Liver (tissue), 9 donors: ENCODE measurements around the gene BEGAIN. TPM values are rescaled to one million over a fixed set of nuclear protein-coding genes. Genes with fewer than 3 reads are reported as not detected.

ENCODE experiments used
- DNase-seq: peaks from one replicate; pipeline ENCODE4 v3.0.0-alpha.2; 2017; ENCODE audit warnings: low spot score
- H3K27ac ChIP-seq, 2 donors: one replicate each; pipeline ENCODE4 v1.7.0; 2013; ENCODE audit warnings: inconsistent platforms in 2 of 2, low read length in 2 of 2, control low read depth in 1 of 2, low read depth in 1 of 2, mild to moderate bottlenecking in 1 of 2
- H3K27me3 ChIP-seq, 4 donors: one replicate each; pipeline versions ENCODE4 v1.6.1 to v1.7.0; 2013; ENCODE audit warnings: low read length in 3 of 4, inconsistent platforms in 1 of 4, mild to moderate bottlenecking in 1 of 4, moderate library complexity in 1 of 4; ENCODE audit not compliant: control insufficient read depth in 4 of 4, insufficient read depth in 4 of 4
- H3K36me3 ChIP-seq, 4 donors: one replicate each; pipeline versions ENCODE4 v1.6.1 to v1.7.0; 2013; ENCODE audit warnings: low read length in 3 of 4, mild to moderate bottlenecking in 3 of 4, low read depth in 1 of 4, moderate library complexity in 1 of 4; ENCODE audit not compliant: control insufficient read depth in 4 of 4, insufficient read depth in 3 of 4
- H3K4me1 ChIP-seq, 4 donors: one replicate each; pipeline versions ENCODE4 v1.6.1 to v1.7.0; 2013; ENCODE audit warnings: low read length in 3 of 4, mild to moderate bottlenecking in 3 of 4, moderate library complexity in 1 of 4; ENCODE audit not compliant: control insufficient read depth in 4 of 4, insufficient read depth in 4 of 4
- H3K4me3 ChIP-seq, 3 donors: one replicate each; pipeline versions ENCODE4 v1.6.1 to v1.7.0; 2013; ENCODE audit warnings: low read length in 3 of 3, control low read depth in 1 of 3, low read depth in 1 of 3, mild to moderate bottlenecking in 1 of 3
- H3K9ac ChIP-seq, 2 donors: one replicate each; pipeline ENCODE4 v1.7.0; 2013; ENCODE audit warnings: low read length in 2 of 2, mild to moderate bottlenecking in 2 of 2, moderate library complexity in 2 of 2, control low read depth in 1 of 2, low read depth in 1 of 2
- H3K9me3 ChIP-seq, 4 donors: one replicate each; pipeline versions ENCODE4 v1.6.1 to v1.7.0; 2013; ENCODE audit warnings: low read length in 3 of 4; ENCODE audit not compliant: control insufficient read depth in 4 of 4
- ATF3 ChIP-seq: IDR thresholded peaks from 2 replicates; pipeline ENCODE4 v1.6.1; 2016; ENCODE audit warnings: antibody characterized with exemption
- EGR1 ChIP-seq, 2 donors: IDR thresholded peaks; 2 replicates each; pipeline ENCODE4 v1.6.1; 2016 to 2018; ENCODE audit warnings: antibody characterized with exemption in 2 of 2, low read depth in 2 of 2
- FOXA2 ChIP-seq: IDR thresholded peaks from 2 replicates; pipeline ENCODE4 v1.6.1; 2016; ENCODE audit warnings: antibody characterized with exemption
- GABPA ChIP-seq, 2 donors: IDR thresholded peaks in 1 of 2; conservative IDR thresholded peaks in 1 of 2; 2 replicates each; pipeline ENCODE4 v1.6.1; 2016; ENCODE audit warnings: antibody characterized with exemption in 2 of 2, mild to moderate bottlenecking in 1 of 2, moderate library complexity in 1 of 2
- HNF4A ChIP-seq, 2 donors: conservative IDR thresholded peaks; 2 replicates each; pipeline ENCODE4 v1.6.1; 2016; ENCODE audit warnings: antibody characterized with exemption in 2 of 2, mild to moderate bottlenecking in 2 of 2
- HNF4G ChIP-seq: IDR thresholded peaks from 2 replicates; pipeline ENCODE4 v1.6.1; 2016; ENCODE audit warnings: antibody characterized with exemption
- JUND ChIP-seq, 2 donors: IDR thresholded peaks; 2 replicates each; pipeline ENCODE4 v1.6.1; 2016; ENCODE audit warnings: antibody characterized with exemption in 2 of 2
- MAX ChIP-seq: IDR thresholded peaks from 2 replicates; pipeline ENCODE4 v1.6.1; 2016; ENCODE audit warnings: antibody characterized with exemption
- NR2F2 ChIP-seq: IDR thresholded peaks from 2 replicates; pipeline ENCODE4 v1.6.1; 2016; ENCODE audit warnings: antibody characterized with exemption
- RAD21 ChIP-seq, 2 donors: IDR thresholded peaks; 2 replicates each; pipeline ENCODE4 v1.6.1; 2016; ENCODE audit warnings: antibody characterized with exemption in 2 of 2, mild to moderate bottlenecking in 2 of 2
- SP1 ChIP-seq: IDR thresholded peaks from 2 replicates; pipeline ENCODE4 v1.6.1; 2018; ENCODE audit warnings: antibody characterized with exemption, mild to moderate bottlenecking
- TAF1 ChIP-seq: conservative IDR thresholded peaks from 2 replicates; pipeline ENCODE4 v1.6.1; 2016; ENCODE audit warnings: antibody characterized with exemption, mild to moderate bottlenecking
- YY1 ChIP-seq: IDR thresholded peaks from 2 replicates; pipeline ENCODE4 v1.6.1; 2016; ENCODE audit warnings: antibody characterized with exemption, mild to moderate bottlenecking
- WGBS: extraction: QIAGEN DNeasy Blood & Tissue Kit; methylation state at CpG from one replicate; pipeline ENCODE4 v1.1.7; 2013; 5-methylcytosine and 5-hydroxymethylcytosine counted together
- polyA plus RNA-seq, 2 donors: library from polyadenylated mRNA; stranded (reverse) in 1 of 2; unstranded in 1 of 2; fragments of 200-250 nt in 1 of 2; fragments of >200 nt in 1 of 2; fragmentation: Nextera tagmentation in 1 of 2; extraction: Ambion mirVana in 1 of 2; gene quantifications; one replicate each; pipeline versions ENCODE4 v1.2.1 to v1.2.3, GENCODE V29; 2013 to 2015
- total RNA-seq, 2 donors: library from RNA; depleted of rRNA; stranded (reverse); fragments of >200 nt; gene quantifications; one replicate each; pipeline ENCODE4 v1.2.3, GENCODE V29; 2014
- TF ChIP-seq, protein P1 (sequence below): fragments of 150-350 bp; IDR thresholded peaks from 2 replicates; pipeline ENCODE4 v1.5.1; 2017; ENCODE audit warnings: improper control_type of control experiment, low read depth, low read length; ENCODE audit not compliant: missing input control
- donor health status: healthy.
- donor health status: healthy.
- donor health status: healthy.
- donor health status: healthy.
- donor health status: healthy.

Gene BEGAIN
- total and polyA plus RNA-seq, 4 donors = 0.11 to 1.9 (median 0.29) TPM

DNA sequence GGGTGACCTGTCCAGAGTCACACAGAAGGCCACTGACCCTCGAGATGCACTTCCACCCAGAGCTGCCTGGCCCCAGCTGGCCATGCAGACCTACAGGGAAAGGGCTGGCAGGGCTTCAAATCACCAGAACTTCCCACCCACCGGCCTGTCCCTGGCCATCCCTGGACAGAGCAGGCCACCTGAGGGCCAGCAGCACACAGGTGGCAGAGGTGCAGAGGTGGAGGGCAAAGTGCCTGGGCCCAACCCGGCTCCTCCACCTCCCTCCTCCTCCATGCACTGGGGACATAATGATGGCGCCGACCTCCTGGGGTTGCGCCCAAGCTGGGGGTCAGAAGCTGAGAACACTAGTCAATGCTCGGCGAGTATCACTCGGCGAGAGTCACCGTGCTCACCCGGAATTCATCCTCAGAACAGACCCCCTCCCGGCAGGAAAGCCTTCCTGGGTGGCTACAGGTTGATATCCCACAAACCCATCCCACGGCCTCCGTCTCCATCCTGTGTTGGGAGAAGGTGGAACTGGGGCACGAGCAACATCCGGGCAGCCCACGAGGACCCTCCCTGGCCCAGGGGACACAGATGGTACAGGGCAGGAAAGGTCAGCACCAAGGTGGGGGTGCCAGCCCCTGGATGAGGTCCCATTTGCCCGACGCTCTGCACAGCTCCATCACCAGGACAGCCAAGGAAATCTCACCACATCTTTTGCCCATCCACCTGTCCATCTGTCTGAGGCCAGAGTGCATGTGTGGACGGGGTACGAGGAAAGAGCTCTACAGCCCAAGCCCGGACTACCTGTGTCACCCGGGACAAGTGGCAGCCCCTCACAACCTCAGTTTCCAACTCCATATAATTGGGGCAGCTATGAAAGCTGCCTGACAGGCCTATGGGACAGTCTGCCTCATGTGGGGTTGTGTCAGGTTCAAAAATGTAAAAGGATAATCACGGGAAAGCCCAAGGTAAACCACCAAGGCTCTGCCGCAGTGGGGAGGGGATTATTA is 10.8 kb downstream of the BEGAIN start:
- H3K27ac ChIP-seq = no peak overlapping the region
- H3K36me3 ChIP-seq = no peaks in the 10 kb centered on the region
- DNase-seq = no peak
- 86% methylated on average over 26 of the region's 26 CpGs for WGBS
- no peaks in the 10 kb centered on the region for H3K4me1 ChIP-seq
- no peaks in the 10 kb centered on the region for H3K9me3 ChIP-seq
- TF ChIP-seq YY1 (no peak), GABPA (IDR thresholded peaks at IDR 0.05 in 1 of 2, conservative IDR thresholded peaks at IDR 0.05 in 1 of 2) (no peak), RAD21 (IDR thresholded peaks at IDR 0.05) (no peak), HNF4G (no peak), MAX (no peak), JUND (IDR thresholded peaks at IDR 0.05) (no peak), HNF4A (conservative IDR thresholded peaks at IDR 0.05) (no peak), ATF3 (no peak)
- peaks cover 0 to 2% (median 0%) of the 10 kb centered on the region in 4 donors for H3K27me3 ChIP-seq
- no peak overlapping the region for H3K9ac ChIP-seq
- no peak overlapping the region for H3K4me3 ChIP-seq

DNA sequence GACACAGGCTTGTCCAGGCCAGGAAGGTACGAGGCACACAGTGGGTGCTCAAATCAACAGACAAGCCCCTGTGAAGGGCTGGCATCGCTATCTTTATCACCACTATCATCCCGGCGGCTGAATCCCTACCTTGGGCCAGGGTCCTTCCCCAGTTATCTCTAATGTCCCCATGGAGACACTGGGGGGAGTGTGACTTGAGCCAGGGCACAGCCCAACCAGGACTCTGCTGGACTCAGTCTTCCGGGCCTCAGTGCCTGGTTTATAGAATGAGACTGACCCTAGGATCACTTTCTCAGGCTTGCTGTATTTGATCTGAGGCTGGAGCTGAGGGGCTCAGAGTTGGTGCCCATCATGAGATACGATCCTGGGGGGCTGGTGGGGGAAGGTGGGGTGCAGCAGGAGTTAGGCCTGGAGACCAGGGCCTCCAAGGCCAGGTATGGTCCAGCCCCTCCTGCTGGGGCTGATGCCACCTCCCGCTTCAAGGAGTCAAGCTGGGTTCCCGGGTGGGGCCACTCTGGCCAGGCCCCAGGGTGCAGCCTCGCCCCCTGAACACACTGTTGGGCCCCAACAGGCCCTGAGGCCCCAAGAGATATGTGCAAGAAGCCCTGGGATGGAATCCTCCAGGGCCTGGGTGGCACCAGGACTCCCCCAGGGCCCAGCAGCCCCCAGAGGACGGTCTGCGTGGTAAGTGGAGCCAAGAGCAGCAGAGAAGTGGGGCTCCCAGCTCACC is 11.8 kb downstream of the BEGAIN start:
- no peak overlapping the region for H3K9ac ChIP-seq
- TF ChIP-seq SP1 (no peak), HNF4G (no peak), ATF3 (no peak), TAF1 (no peak), HNF4A (conservative IDR thresholded peaks at IDR 0.05) (no peak), NR2F2 (no peak), EGR1 (IDR thresholded peaks at IDR 0.05; ENCODE audit: low read depth in 2 of 2) (no peak), FOXA2 (no peak)
- TF ChIP-seq, protein P1, sequence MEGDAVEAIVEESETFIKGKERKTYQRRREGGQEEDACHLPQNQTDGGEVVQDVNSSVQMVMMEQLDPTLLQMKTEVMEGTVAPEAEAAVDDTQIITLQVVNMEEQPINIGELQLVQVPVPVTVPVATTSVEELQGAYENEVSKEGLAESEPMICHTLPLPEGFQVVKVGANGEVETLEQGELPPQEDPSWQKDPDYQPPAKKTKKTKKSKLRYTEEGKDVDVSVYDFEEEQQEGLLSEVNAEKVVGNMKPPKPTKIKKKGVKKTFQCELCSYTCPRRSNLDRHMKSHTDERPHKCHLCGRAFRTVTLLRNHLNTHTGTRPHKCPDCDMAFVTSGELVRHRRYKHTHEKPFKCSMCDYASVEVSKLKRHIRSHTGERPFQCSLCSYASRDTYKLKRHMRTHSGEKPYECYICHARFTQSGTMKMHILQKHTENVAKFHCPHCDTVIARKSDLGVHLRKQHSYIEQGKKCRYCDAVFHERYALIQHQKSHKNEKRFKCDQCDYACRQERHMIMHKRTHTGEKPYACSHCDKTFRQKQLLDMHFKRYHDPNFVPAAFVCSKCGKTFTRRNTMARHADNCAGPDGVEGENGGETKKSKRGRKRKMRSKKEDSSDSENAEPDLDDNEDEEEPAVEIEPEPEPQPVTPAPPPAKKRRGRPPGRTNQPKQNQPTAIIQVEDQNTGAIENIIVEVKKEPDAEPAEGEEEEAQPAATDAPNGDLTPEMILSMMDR = no peak
- no peaks in the 10 kb centered on the region for H3K4me1 ChIP-seq
- DNase-seq = no peak
- H3K9me3 ChIP-seq = no peaks in the 10 kb centered on the region
- no peak overlapping the region for H3K27ac ChIP-seq
- H3K4me3 ChIP-seq = no peak overlapping the region
- peaks cover 0 to 2% (median under 1%) of the 10 kb centered on the region in 4 donors for H3K27me3 ChIP-seq
- H3K36me3 ChIP-seq = no peaks in the 10 kb centered on the region
- WGBS = 85% methylated on average over 11 of the region's 11 CpGs
